H9 (cell line): ENCODE results near the gene MYH15. TPM values are rescaled to one million over a fixed set of nuclear protein-coding genes. Genes with fewer than 3 reads are reported as not detected.

Experiments used
- DNase-seq: peaks from one replicate; pipeline ENCODE4 v3.0.0-alpha.2; 2017
- H2AFZ ChIP-seq: one replicate; pipeline ENCODE4 v1.6.1; 2013; ENCODE audit warnings: mild to moderate bottlenecking, low read length, control low read depth, moderate library complexity
- H2AK5ac ChIP-seq: 2 replicates; pipeline ENCODE4 v1.6.1; 2013; ENCODE audit warnings: low read length, control low read depth, mixed read lengths; ENCODE audit not compliant: insufficient read length
- H2BK120ac ChIP-seq: one replicate; pipeline ENCODE4 v1.6.1; 2013; ENCODE audit warnings: low read depth, mild to moderate bottlenecking, low read length, control low read depth, inconsistent platforms; ENCODE audit not compliant: poor library complexity, severe bottlenecking
- H2BK12ac ChIP-seq: 2 replicates; pipeline ENCODE4 v1.6.1; 2013; ENCODE audit warnings: low read length, control low read depth, mixed read lengths, low read depth; ENCODE audit not compliant: insufficient read length
- H2BK15ac ChIP-seq: 2 replicates; pipeline ENCODE4 v1.6.1; 2013; ENCODE audit warnings: low read depth, low read length, control low read depth
- H2BK20ac ChIP-seq: one replicate; pipeline ENCODE4 v1.6.1; 2013; ENCODE audit warnings: low read depth, mild to moderate bottlenecking, low read length, control low read depth, inconsistent platforms; ENCODE audit not compliant: poor library complexity, severe bottlenecking
- H2BK5ac ChIP-seq: 2 replicates; pipeline ENCODE4 v1.6.1; 2013; ENCODE audit warnings: low read length, control low read depth, mixed read lengths; ENCODE audit not compliant: insufficient read length
- H3K14ac ChIP-seq: 2 replicates; pipeline ENCODE4 v1.6.1; 2013; ENCODE audit warnings: low read length, control low read depth; ENCODE audit not compliant: insufficient read depth
- H3K18ac ChIP-seq: 2 replicates; pipeline ENCODE4 v1.6.1; 2013; ENCODE audit warnings: low read depth, mild to moderate bottlenecking, mixed read lengths, low read length, control low read depth; ENCODE audit not compliant: insufficient read length
- H3K23ac ChIP-seq: 2 replicates; pipeline ENCODE4 v1.6.1; 2013; ENCODE audit warnings: low read length, control low read depth, mixed read lengths, low read depth; ENCODE audit not compliant: insufficient read length
- H3K23me2 ChIP-seq: 2 replicates; pipeline ENCODE4 v1.6.1; 2013; ENCODE audit warnings: low read depth, mild to moderate bottlenecking, mixed read lengths, low read length, control low read depth; ENCODE audit not compliant: insufficient read length, poor library complexity, severe bottlenecking
- H3K27ac ChIP-seq: 2 replicates; pipeline ENCODE4 v1.5.1; 2013; ENCODE audit warnings: low read length, control low read depth, mixed read lengths, low read depth; ENCODE audit not compliant: insufficient read length
- H3K27me3 ChIP-seq: 2 replicates; pipeline ENCODE4 v1.6.1; 2013; ENCODE audit warnings: low read length, control low read depth, inconsistent platforms; ENCODE audit not compliant: insufficient read depth
- H3K4ac ChIP-seq: 2 replicates; pipeline ENCODE4 v1.6.1; 2013; ENCODE audit warnings: low read depth, mild to moderate bottlenecking, control low read depth, inconsistent platforms, low read length, moderate library complexity
- H3K4me1 ChIP-seq: 2 replicates; pipeline ENCODE4 v1.6.1; 2013; ENCODE audit warnings: low read length, control low read depth, inconsistent platforms; ENCODE audit not compliant: insufficient read depth
- H3K4me2 ChIP-seq: 2 replicates; pipeline ENCODE4 v1.6.1; 2013; ENCODE audit warnings: low read length, control low read depth, mixed read lengths; ENCODE audit not compliant: insufficient read length, insufficient read depth
- H3K56ac ChIP-seq: 2 replicates; pipeline ENCODE4 v1.6.1; 2013; ENCODE audit warnings: low read depth, mild to moderate bottlenecking, mixed read lengths, low read length, control low read depth; ENCODE audit not compliant: insufficient read length
- H3K79me1 ChIP-seq: 2 replicates; pipeline ENCODE4 v1.6.1; 2013; ENCODE audit warnings: low read depth, mild to moderate bottlenecking, moderate library complexity, low read length, control low read depth, inconsistent platforms; ENCODE audit not compliant: insufficient read depth, poor library complexity, severe bottlenecking
- H3K79me2 ChIP-seq: 2 replicates; pipeline ENCODE4 v1.6.1; 2013; ENCODE audit warnings: low read length, control low read depth, inconsistent platforms; ENCODE audit not compliant: insufficient read depth
- H3K9ac ChIP-seq: 2 replicates; pipeline ENCODE4 v1.6.1; 2013; ENCODE audit warnings: low read length, control low read depth, mixed read lengths; ENCODE audit not compliant: insufficient read length; ENCODE audit errors: extremely low read depth
- H3K9me3 ChIP-seq: one replicate; pipeline ENCODE4 v1.6.1; 2013; ENCODE audit warnings: low read depth, low read length, inconsistent platforms; ENCODE audit not compliant: control insufficient read depth
- H3T11ph ChIP-seq: one replicate; pipeline ENCODE4 v1.6.1; 2013; ENCODE audit warnings: mild to moderate bottlenecking, low read length, control low read depth, inconsistent platforms
- H4K20me1 ChIP-seq: one replicate; pipeline ENCODE4 v1.6.1; 2013; ENCODE audit not compliant: control insufficient read depth, insufficient read length, insufficient read depth
- H4K5ac ChIP-seq: 2 replicates; pipeline ENCODE4 v1.6.1; 2013; ENCODE audit warnings: low read depth, mild to moderate bottlenecking, mixed read lengths, low read length, control low read depth; ENCODE audit not compliant: insufficient read length
- H4K8ac ChIP-seq: replicated peaks from 2 replicates; pipeline ENCODE4 v1.6.1; 2013; ENCODE audit warnings: low read length, control low read depth, mixed read lengths, low read depth; ENCODE audit not compliant: insufficient read length
- H4K91ac ChIP-seq: 2 replicates; pipeline ENCODE4 v1.6.1; 2013; ENCODE audit warnings: low read depth, mild to moderate bottlenecking, moderate library complexity, mixed read lengths, low read length, control low read depth; ENCODE audit not compliant: insufficient read length
- H3K27ac Mint-ChIP-seq, 3 experiments: 2 replicates in 2 of 3; 3 replicates in 1 of 3; pipeline ENCODE4 v1.8.0; 2020 to 2021; ENCODE audit warnings: mixed read lengths in 3 of 3, mild to moderate bottlenecking in 1 of 3, moderate library complexity in 1 of 3
- H3K27me3 Mint-ChIP-seq: 2 replicates; pipeline ENCODE4 v1.8.0; 2021; ENCODE audit warnings: low read depth, mild to moderate bottlenecking, moderate library complexity, mixed read lengths
- H3K36me3 Mint-ChIP-seq, 3 experiments: 2 replicates in 2 of 3; 3 replicates in 1 of 3; pipeline ENCODE4 v1.8.0; 2020 to 2021; ENCODE audit warnings: low read depth in 3 of 3, mixed read lengths in 3 of 3; ENCODE audit not compliant: insufficient read depth in 1 of 3
- H3K4me1 Mint-ChIP-seq, 2 experiments: 2 replicates each; pipeline ENCODE4 v1.8.0; 2020; ENCODE audit warnings: mixed read lengths in 2 of 2
- H3K4me3 Mint-ChIP-seq, 2 experiments: 2 replicates in 1 of 2; 3 replicates in 1 of 2; pipeline ENCODE4 v1.8.0; 2020 to 2021; ENCODE audit warnings: mild to moderate bottlenecking in 2 of 2, mixed read lengths in 2 of 2, moderate library complexity in 1 of 2
- H3K9me3 Mint-ChIP-seq, 2 experiments: 2 replicates in 1 of 2; 3 replicates in 1 of 2; pipeline ENCODE4 v1.8.0; 2020; ENCODE audit warnings: mild to moderate bottlenecking in 2 of 2, mixed read lengths in 2 of 2, moderate library complexity in 1 of 2
- WGBS: extraction: QIAGEN DNeasy Blood & Tissue Kit; methylation state at CpG from one replicate; pipeline ENCODE4 v1.1.7; 2013; ENCODE audit warnings: missing lambda C conversion rate, low lambda C conversion rate, mixed read lengths; ENCODE audit not compliant: insufficient read length; ENCODE audit errors: extremely low coverage; 5-methylcytosine and 5-hydroxymethylcytosine counted together
- total RNA-seq: library from RNA; stranded (reverse); gene quantifications from 2 replicates; pipeline ENCODE4 v1.2.1, GENCODE V29; 2021
- TF ChIP-seq, protein P1 (sequence below): fragments of 200-600 bp; sonication (generic); conservative IDR thresholded peaks from 3 replicates; pipeline ENCODE4 v1.8.0; 2021; ENCODE audit warnings: antibody characterized with exemption, mild to moderate bottlenecking

MYH15 gene
- total RNA-seq, 1 experiment from 2014 or later: 0.13 TPM

DNA sequence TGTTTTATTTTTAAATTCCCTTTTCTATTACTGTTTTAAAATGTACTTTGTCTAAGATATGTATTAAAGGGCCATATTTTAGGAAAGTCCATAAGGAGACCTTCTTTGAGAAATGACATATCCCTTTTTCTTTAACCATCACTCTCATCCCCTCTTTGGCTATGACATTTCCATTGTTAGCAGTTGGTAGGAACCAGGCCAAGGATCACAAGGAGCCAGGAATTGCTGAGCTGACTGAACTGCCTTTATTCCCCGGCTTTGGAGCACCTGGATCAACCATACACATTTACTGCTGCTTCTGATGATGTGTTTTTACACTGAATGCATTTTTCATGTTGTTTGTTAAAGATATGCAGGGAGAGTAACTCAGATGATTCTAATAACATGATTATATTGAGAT lies 134.4 kb downstream of the MYH15 start:
- Histone ChIP-seq H4K91ac (no peak overlapping the region), H2BK20ac (no peak overlapping the region), H3K14ac (no peak overlapping the region), H3K27me3 (no peaks in the 10 kb centered on the region), H4K20me1 (no peaks in the 10 kb centered on the region), H3K4me2 (no peak overlapping the region), H3K4me1 (no peaks in the 10 kb centered on the region; the same call in 1 of the 2 replicates), H4K8ac (no peak overlapping the region), H3K79me1 (no peaks in the 10 kb centered on the region), H2AK5ac (no peak overlapping the region), H3T11ph (no peak overlapping the region), H3K4ac (no peak overlapping the region), H2AFZ (no peak overlapping the region), H2BK5ac (no peak overlapping the region), H2BK12ac (no peak overlapping the region), H3K56ac (no peak overlapping the region), H2BK120ac (no peak overlapping the region), H3K79me2 (no peaks in the 10 kb centered on the region), H3K23ac (no peak overlapping the region), H3K18ac (no peak overlapping the region), H3K9ac (no peak overlapping the region), H4K5ac (no peak overlapping the region), H2BK15ac (no peak overlapping the region), H3K23me2 (no peaks in the 10 kb centered on the region), H3K9me3 (no peaks in the 10 kb centered on the region), H3K27ac (peak overlapping the region; percentile 32)
- no peak overlapping the region for H3K4me3 Mint-ChIP-seq
- no peaks in the 10 kb centered on the region for H3K36me3 Mint-ChIP-seq
- no CpG with 5 or more reads among the region's 1 CpG for WGBS
- DNase-seq: no peak
- peaks cover 14 to 21% of the 10 kb centered on the region in 2 experiments for H3K4me1 Mint-ChIP-seq
- H3K27me3 Mint-ChIP-seq: no peaks in the 10 kb centered on the region
- TF ChIP-seq, protein P1, sequence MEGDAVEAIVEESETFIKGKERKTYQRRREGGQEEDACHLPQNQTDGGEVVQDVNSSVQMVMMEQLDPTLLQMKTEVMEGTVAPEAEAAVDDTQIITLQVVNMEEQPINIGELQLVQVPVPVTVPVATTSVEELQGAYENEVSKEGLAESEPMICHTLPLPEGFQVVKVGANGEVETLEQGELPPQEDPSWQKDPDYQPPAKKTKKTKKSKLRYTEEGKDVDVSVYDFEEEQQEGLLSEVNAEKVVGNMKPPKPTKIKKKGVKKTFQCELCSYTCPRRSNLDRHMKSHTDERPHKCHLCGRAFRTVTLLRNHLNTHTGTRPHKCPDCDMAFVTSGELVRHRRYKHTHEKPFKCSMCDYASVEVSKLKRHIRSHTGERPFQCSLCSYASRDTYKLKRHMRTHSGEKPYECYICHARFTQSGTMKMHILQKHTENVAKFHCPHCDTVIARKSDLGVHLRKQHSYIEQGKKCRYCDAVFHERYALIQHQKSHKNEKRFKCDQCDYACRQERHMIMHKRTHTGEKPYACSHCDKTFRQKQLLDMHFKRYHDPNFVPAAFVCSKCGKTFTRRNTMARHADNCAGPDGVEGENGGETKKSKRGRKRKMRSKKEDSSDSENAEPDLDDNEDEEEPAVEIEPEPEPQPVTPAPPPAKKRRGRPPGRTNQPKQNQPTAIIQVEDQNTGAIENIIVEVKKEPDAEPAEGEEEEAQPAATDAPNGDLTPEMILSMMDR: no peak
- H3K27ac Mint-ChIP-seq: peak overlapping the region in 1 of 3 experiments; percentile 87; a peak in 1 of 7 replicates
- H3K9me3 Mint-ChIP-seq: peaks cover 2 to 3% of the 10 kb centered on the region in 2 experiments; a peak in 4 of 5 replicates
